Stomach smooth muscle (tissue), 2 donors: Measurements from ENCODE around the gene CDC42EP5.

ENCODE experiments used
- H3K27ac ChIP-seq: one replicate; pipeline ENCODE4 v1.7.0; 2013; ENCODE audit warnings: mild to moderate bottlenecking, low read length, inconsistent platforms
- H3K27me3 ChIP-seq, 2 donors: one replicate each; pipeline ENCODE4 v1.7.0; 2013; ENCODE audit warnings: low read length in 2 of 2; ENCODE audit not compliant: insufficient read depth in 2 of 2, control insufficient read depth in 1 of 2
- H3K36me3 ChIP-seq, 2 donors: one replicate each; pipeline ENCODE4 v1.7.0; 2013; ENCODE audit warnings: low read length in 2 of 2; ENCODE audit not compliant: control insufficient read depth in 2 of 2, insufficient read depth in 2 of 2
- H3K4me1 ChIP-seq: one replicate; pipeline ENCODE4 v1.7.0; 2013; ENCODE audit warnings: low read length; ENCODE audit not compliant: control insufficient read depth, insufficient read depth
- H3K4me3 ChIP-seq, 2 donors: one replicate each; pipeline ENCODE4 v1.7.0; 2013; ENCODE audit warnings: low read length in 2 of 2
- H3K9ac ChIP-seq, 2 donors: one replicate each; pipeline ENCODE4 v1.7.0; 2013; ENCODE audit warnings: low read length in 2 of 2, mild to moderate bottlenecking in 1 of 2
- H3K9me3 ChIP-seq, 2 donors: one replicate each; pipeline ENCODE4 v1.7.0; 2013; ENCODE audit warnings: low read length in 2 of 2; ENCODE audit not compliant: control insufficient read depth in 2 of 2
- donor health status: healthy.
- donor health status: Pancreatic carcinoma.

The CDC42EP5 gene

GRCh38 chr19:54432144-54432738 is 40.9 kb downstream of the CDC42EP5 start:
- Histone ChIP-seq H3K36me3 (no peaks in the 10 kb centered on the region), H3K27me3 (peaks cover 29 to 50% of the 10 kb centered on the region in 2 donors), H3K27ac (no peak overlapping the region), H3K9ac (no peak overlapping the region), H3K4me1 (peaks cover 33% of the 10 kb centered on the region), H3K4me3 (no peak overlapping the region), H3K9me3 (no peaks in the 10 kb centered on the region)

DNA sequence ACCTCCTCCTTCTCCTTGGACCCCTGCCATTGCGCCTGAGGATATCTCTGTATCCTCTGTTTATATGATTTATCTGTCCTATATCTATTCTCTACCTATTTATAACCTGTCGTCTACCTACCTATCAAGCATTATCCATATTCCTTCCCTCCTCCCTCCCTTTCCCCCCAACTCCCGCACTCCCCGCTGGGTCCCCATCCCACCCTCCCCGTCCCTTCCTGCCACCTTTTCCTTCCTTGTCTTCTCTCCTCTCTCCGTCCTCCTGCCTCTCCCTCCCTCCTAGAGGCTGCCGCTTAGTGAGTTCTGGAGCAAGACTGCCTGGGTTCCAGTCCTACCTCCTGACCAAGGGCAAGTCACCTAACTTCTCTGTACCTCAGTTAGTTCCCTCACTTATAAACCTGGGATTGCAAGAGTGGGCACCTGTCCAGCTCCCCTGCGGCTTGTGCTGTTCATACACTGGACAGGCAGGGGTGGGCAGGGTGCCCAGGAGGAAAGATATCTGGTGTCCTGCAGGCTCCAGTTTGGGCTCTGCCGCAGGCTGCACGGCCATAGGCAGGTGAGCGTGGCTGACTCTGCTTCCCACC is 41.7 kb downstream of the CDC42EP5 start:
- H3K36me3 ChIP-seq: no peaks in the 10 kb centered on the region
- peaks cover 32 to 54% of the 10 kb centered on the region in 2 donors for H3K27me3 ChIP-seq
- H3K4me1 ChIP-seq: peaks cover 30% of the 10 kb centered on the region
- H3K4me3 ChIP-seq: peak overlapping the region in 1 of 2 donors; percentile 22
- H3K9ac ChIP-seq: no peak overlapping the region
- H3K9me3 ChIP-seq: no peaks in the 10 kb centered on the region
- H3K27ac ChIP-seq: no peak overlapping the region

DNA sequence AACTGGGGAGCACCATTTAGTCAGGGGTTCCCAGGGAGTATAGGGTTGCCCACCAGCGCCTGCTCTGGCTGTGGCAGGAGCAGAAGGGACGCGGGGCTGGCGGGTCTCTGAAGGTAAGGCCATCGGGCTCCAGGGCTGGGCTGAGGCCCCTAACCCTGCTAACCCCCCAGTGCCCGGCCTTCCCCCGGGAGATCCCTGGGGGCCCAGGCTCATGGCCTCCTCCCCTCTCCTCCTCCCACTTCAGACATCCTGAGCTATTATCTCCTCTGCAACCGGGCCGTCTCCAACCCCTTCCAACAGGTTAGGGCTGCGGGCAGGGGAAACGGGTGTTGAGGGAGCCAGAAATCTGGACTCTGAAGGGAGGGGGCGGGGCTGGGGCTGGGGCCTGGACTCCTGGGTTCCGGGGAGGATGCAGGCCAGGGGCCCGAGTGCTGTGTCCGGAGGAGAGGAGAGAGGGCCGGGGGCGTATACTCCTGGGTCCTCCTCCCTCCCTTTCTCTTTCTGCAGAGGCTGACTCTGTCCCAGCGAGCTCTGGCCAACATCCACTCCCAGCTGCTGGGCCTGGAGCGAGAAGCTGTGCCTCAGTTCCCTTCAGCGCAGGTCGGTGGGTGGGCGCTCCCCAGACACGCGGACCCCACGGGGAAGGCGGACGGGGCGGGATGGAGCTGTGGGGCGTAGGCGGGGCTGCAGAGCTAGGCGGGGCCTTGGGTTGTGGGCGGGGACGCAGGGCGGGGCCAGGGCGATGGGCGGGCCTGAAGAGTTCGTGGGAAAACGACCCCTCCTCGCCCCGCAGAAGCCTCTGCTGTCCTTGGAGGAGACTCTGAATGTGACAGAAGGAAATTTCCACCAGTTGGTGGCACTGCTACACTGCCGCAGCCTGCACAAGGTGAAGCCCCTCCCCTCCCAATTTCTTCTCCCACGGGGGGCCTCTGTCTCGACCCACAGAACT is 42.5 kb downstream of the CDC42EP5 start:
- H3K9ac ChIP-seq: no peak overlapping the region
- H3K27ac ChIP-seq: no peak overlapping the region
- H3K9me3 ChIP-seq: no peaks in the 10 kb centered on the region
- peaks cover 37 to 59% of the 10 kb centered on the region in 2 donors for H3K27me3 ChIP-seq
- H3K4me1 ChIP-seq: peaks cover 23% of the 10 kb centered on the region
- no peaks in the 10 kb centered on the region for H3K36me3 ChIP-seq
- peak overlapping the region in 1 of 2 donors; percentile 64 for H3K4me3 ChIP-seq

DNA sequence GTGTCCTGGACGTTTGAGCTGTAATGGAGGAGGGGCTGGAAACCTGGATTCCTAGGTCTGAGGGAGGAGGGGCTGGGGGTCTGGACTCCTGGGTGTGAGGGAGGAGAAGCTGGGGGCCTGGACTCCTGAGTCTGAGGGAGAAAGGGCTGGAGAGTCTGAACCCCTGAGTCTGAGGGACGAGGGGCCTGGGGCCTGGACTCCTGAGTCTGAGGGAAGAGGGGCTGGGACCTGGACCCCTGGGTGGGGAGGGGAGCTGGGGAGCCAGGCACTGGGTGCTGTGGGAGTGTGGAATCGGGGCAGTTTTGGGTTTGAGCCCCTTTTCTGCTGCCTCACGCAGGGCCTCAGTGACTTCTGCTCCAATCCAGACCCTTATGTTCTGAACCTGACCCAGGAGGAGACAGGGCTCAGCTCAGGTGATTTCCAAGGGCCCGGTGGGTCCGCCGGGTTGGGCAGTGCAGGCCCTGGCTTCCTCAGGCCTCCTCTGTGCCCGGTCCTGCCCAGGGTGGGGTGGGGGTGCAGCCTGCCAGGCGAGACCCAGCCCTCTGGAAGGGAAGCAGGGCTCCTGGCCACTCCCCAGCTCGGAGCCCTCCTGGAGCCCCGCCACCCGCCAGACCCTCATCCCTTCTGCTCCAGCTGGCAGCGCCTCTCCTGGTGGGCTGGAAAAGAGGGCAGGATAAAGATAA is 43.4 kb downstream of the CDC42EP5 start:
- H3K27ac ChIP-seq: no peak overlapping the region
- peaks cover 14% of the 10 kb centered on the region for H3K4me1 ChIP-seq
- H3K36me3 ChIP-seq: no peaks in the 10 kb centered on the region
- H3K4me3 ChIP-seq: no peak overlapping the region
- peaks cover 39 to 59% of the 10 kb centered on the region in 2 donors for H3K27me3 ChIP-seq
- H3K9ac ChIP-seq: no peak overlapping the region
- no peaks in the 10 kb centered on the region for H3K9me3 ChIP-seq

DNA sequence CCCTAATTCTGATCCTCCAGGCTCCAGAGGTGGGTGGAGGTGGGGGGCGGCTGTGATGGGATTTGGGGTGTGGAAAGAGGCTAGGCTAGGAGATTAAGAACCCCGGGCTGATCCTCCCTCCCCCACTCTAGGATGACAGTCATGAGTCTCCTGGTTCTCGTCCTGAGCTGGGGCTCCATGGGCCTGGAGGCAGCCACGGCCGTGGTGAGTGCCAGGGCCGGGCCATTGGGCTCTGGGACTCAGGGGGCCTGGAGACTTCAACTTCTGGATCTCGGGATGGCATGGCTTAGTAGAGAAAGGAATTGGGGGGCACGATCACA is 44.0 kb downstream of the CDC42EP5 start:
- H3K27ac ChIP-seq: no peak overlapping the region
- peaks cover 43 to 57% of the 10 kb centered on the region in 2 donors for H3K27me3 ChIP-seq
- no peak overlapping the region for H3K9ac ChIP-seq
- H3K36me3 ChIP-seq: no peaks in the 10 kb centered on the region
- peaks cover 13% of the 10 kb centered on the region for H3K4me1 ChIP-seq
- H3K4me3 ChIP-seq: no peak overlapping the region
- no peaks in the 10 kb centered on the region for H3K9me3 ChIP-seq

- H3K4me3 ChIP-seq: no peak overlapping the region
- peaks cover 13% of the 10 kb centered on the region for H3K4me1 ChIP-seq
- H3K9me3 ChIP-seq: no peaks in the 10 kb centered on the region
- peaks cover 43 to 51% of the 10 kb centered on the region in 2 donors for H3K27me3 ChIP-seq
- H3K9ac ChIP-seq: no peak overlapping the region
- no peak overlapping the region for H3K27ac ChIP-seq
- no peaks in the 10 kb centered on the region for H3K36me3 ChIP-seq
Observed at GRCh38 chr19:54428323-54429175, 44.5 kb downstream of the CDC42EP5 start.

DNA sequence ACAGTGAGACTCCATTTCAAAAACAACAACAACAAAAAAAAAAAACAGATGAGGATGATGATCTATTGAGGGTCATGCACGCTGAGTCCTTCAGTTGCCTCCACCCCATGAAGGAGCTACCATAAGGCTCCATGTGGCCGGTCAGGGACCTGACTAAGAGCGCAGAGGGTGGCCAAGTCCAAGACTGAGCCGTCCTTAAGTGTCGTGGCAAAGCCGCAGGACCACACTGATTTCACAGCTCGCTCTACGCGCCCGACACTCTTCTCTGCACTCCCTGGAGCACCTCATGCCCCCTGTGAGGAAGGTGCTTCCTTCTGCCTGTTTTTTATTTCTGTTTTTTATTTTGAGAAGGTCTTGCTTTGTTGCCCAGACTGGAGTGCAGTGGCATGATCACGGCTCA is 45.5 kb downstream of the CDC42EP5 start:
- no peaks in the 10 kb centered on the region for H3K9me3 ChIP-seq
- no peak overlapping the region for H3K9ac ChIP-seq
- H3K36me3 ChIP-seq: no peaks in the 10 kb centered on the region
- H3K4me1 ChIP-seq: peaks cover 13% of the 10 kb centered on the region
- H3K27me3 ChIP-seq: peaks cover 43 to 45% of the 10 kb centered on the region in 2 donors
- no peak overlapping the region for H3K4me3 ChIP-seq
- no peak overlapping the region for H3K27ac ChIP-seq

GRCh38 chr19:54426291-54426931 is 46.7 kb downstream of the CDC42EP5 start:
- peaks cover 42 to 48% of the 10 kb centered on the region in 2 donors for H3K27me3 ChIP-seq
- no peaks in the 10 kb centered on the region for H3K36me3 ChIP-seq
- H3K4me1 ChIP-seq: peaks cover 11% of the 10 kb centered on the region
- no peaks in the 10 kb centered on the region for H3K9me3 ChIP-seq
- no peak overlapping the region for H3K27ac ChIP-seq
- no peak overlapping the region for H3K4me3 ChIP-seq
- H3K9ac ChIP-seq: no peak overlapping the region

GRCh38 chr19:54425382-54425723 is 47.7 kb downstream of the CDC42EP5 start:
- no peak overlapping the region for H3K9ac ChIP-seq
- no peaks in the 10 kb centered on the region for H3K36me3 ChIP-seq
- peaks cover 45 to 50% of the 10 kb centered on the region in 2 donors for H3K27me3 ChIP-seq
- no peak overlapping the region for H3K27ac ChIP-seq
- H3K4me3 ChIP-seq: no peak overlapping the region
- peaks cover 8% of the 10 kb centered on the region for H3K4me1 ChIP-seq
- no peaks in the 10 kb centered on the region for H3K9me3 ChIP-seq
